WTC11 (cell line): ENCODE data around the gene ADM. TPM values are rescaled to one million over a fixed set of nuclear protein-coding genes. Genes with fewer than 3 reads are reported as not detected.

Source experiments
- ATAC-seq: fragments of 200-7000 bp; cut with Tn5 transposase; 2 replicates; pipeline ENCODE4 v1.10.0; 2021; ENCODE audit warnings: mild to moderate bottlenecking, moderate library complexity
- CTCF ChIA-PET: fragments of 300-600 bp; sonication (Branson Sonifier 250); formaldehyde crosslinking; loops from one replicate; lab custom pipeline; 2021; ENCODE audit warnings: antibody characterized with exemption; lab: Charles Lee
- POLR2A ChIA-PET: fragments of 350-600 bp; sonication (Branson Sonifier 250); formaldehyde crosslinking; loops from one replicate; lab custom pipeline; 2021; ENCODE audit warnings: antibody characterized with exemption; lab: Charles Lee
- DNase-seq: peaks from one replicate; pipeline ENCODE4 v3.0.0; 2021; ENCODE audit warnings: low spot score
- H3K27ac Mint-ChIP-seq: 2 replicates; pipeline ENCODE4 v1.8.0; 2021; ENCODE audit warnings: mixed read lengths
- H3K27me3 Mint-ChIP-seq: 2 replicates; pipeline ENCODE4 v1.8.0; 2021; ENCODE audit warnings: low read depth, mild to moderate bottlenecking, moderate library complexity, mixed read lengths
- H3K36me3 Mint-ChIP-seq: 2 replicates; pipeline ENCODE4 v1.8.0; 2021; ENCODE audit warnings: mixed read lengths
- H3K4me1 Mint-ChIP-seq: 2 replicates; pipeline ENCODE4 v1.8.0; 2022; ENCODE audit warnings: mixed read lengths
- H3K4me3 Mint-ChIP-seq: 2 replicates; pipeline ENCODE4 v1.8.0; 2021; ENCODE audit warnings: mild to moderate bottlenecking, moderate library complexity, mixed read lengths
- H3K9me3 Mint-ChIP-seq: 2 replicates; pipeline ENCODE4 v1.8.0; 2021; ENCODE audit warnings: mixed read lengths
- ESRRA ChIP-seq: sonication (generic); formaldehyde crosslinking; IDR thresholded peaks from 2 replicates; pipeline ENCODE4 v1.8.1; 2022; ENCODE audit warnings: mild to moderate bottlenecking, missing genetic modification reagents, borderline replicate concordance
- FOXJ3 ChIP-seq: sonication (generic); formaldehyde crosslinking; IDR thresholded peaks from 2 replicates; pipeline ENCODE4 v1.9.0; 2021; ENCODE audit warnings: missing genetic modification reagents, mild to moderate bottlenecking, borderline replicate concordance
- FOXK1 ChIP-seq: sonication (generic); formaldehyde crosslinking; IDR thresholded peaks from 2 replicates; pipeline ENCODE4 v1.8.0; 2022; ENCODE audit warnings: mild to moderate bottlenecking, moderate library complexity, missing genetic modification reagents
- GABPB1 ChIP-seq: sonication (generic); formaldehyde crosslinking; IDR thresholded peaks from 2 replicates; pipeline ENCODE4 v1.8.1; 2023; ENCODE audit warnings: mild to moderate bottlenecking, missing genetic modification reagents
- JUN ChIP-seq: sonication (generic); formaldehyde crosslinking; IDR thresholded peaks from 2 replicates; pipeline ENCODE4 v1.8.0; 2023; ENCODE audit warnings: mild to moderate bottlenecking, missing genetic modification reagents
- NR2C2 ChIP-seq: sonication (generic); formaldehyde crosslinking; IDR thresholded peaks from 2 replicates; pipeline ENCODE4 v1.8.0; 2022; ENCODE audit warnings: mild to moderate bottlenecking, missing genetic modification reagents
- SP1 ChIP-seq: sonication (generic); formaldehyde crosslinking; conservative IDR thresholded peaks from 2 replicates; pipeline ENCODE4 v1.8.1; 2022; ENCODE audit warnings: missing genetic modification reagents
- TEAD4 ChIP-seq: sonication (generic); formaldehyde crosslinking; IDR thresholded peaks from 2 replicates; pipeline ENCODE4 v1.8.0; 2022; ENCODE audit warnings: mild to moderate bottlenecking, missing genetic modification reagents
- USF1 ChIP-seq: sonication (generic); formaldehyde crosslinking; IDR thresholded peaks from 2 replicates; pipeline ENCODE4 v1.8.0; 2022; ENCODE audit warnings: mild to moderate bottlenecking, missing genetic modification reagents
- ZBTB21 ChIP-seq: sonication (generic); formaldehyde crosslinking; IDR thresholded peaks from 2 replicates; pipeline ENCODE4 v1.8.1; 2023; ENCODE audit warnings: mild to moderate bottlenecking, missing genetic modification reagents, borderline replicate concordance
- ZNF281 ChIP-seq: sonication (generic); formaldehyde crosslinking; IDR thresholded peaks from 2 replicates; pipeline ENCODE4 v1.8.0; 2023; ENCODE audit warnings: mild to moderate bottlenecking, missing genetic modification reagents
- ZNF396 ChIP-seq: fragments of 250-450 bp; sonication (Bioruptor Pico); IDR thresholded peaks from 2 replicates; pipeline ENCODE4 v1.8.0; 2021; ENCODE audit warnings: mild to moderate bottlenecking, moderate library complexity, borderline replicate concordance
- ZNF423 ChIP-seq: fragments of 250-450 bp; sonication (Bioruptor Pico); IDR thresholded peaks from 2 replicates; pipeline ENCODE4 v2.1.2; 2022; ENCODE audit warnings: mild to moderate bottlenecking, moderate library complexity
- total RNA-seq: library from RNA; stranded (reverse); gene quantifications from 3 replicates; pipeline ENCODE4 v1.2.3, GENCODE V29; 2021
- TF ChIP-seq, protein P1 (sequence below): fragments of 250-450 bp; sonication (Bioruptor Pico); IDR thresholded peaks from 2 replicates; pipeline ENCODE4 v1.9.0; 2021; ENCODE audit warnings: mild to moderate bottlenecking, borderline replicate concordance
- TF ChIP-seq, protein P2 (sequence below): sonication (generic); formaldehyde crosslinking; IDR thresholded peaks from 2 replicates; pipeline ENCODE4 v1.8.1; 2022; ENCODE audit warnings: low read depth, missing genetic modification reagents, borderline replicate concordance
- TF ChIP-seq, protein P3 (sequence below): sonication (generic); formaldehyde crosslinking; IDR thresholded peaks from 2 replicates; pipeline ENCODE4 v1.8.1; 2023; ENCODE audit warnings: mild to moderate bottlenecking, missing genetic modification reagents, moderate library complexity

Gene ADM
- total RNA-seq, 1 experiment from 2014 or later: 18.7 TPM

- TF ChIP-seq, protein P1, sequence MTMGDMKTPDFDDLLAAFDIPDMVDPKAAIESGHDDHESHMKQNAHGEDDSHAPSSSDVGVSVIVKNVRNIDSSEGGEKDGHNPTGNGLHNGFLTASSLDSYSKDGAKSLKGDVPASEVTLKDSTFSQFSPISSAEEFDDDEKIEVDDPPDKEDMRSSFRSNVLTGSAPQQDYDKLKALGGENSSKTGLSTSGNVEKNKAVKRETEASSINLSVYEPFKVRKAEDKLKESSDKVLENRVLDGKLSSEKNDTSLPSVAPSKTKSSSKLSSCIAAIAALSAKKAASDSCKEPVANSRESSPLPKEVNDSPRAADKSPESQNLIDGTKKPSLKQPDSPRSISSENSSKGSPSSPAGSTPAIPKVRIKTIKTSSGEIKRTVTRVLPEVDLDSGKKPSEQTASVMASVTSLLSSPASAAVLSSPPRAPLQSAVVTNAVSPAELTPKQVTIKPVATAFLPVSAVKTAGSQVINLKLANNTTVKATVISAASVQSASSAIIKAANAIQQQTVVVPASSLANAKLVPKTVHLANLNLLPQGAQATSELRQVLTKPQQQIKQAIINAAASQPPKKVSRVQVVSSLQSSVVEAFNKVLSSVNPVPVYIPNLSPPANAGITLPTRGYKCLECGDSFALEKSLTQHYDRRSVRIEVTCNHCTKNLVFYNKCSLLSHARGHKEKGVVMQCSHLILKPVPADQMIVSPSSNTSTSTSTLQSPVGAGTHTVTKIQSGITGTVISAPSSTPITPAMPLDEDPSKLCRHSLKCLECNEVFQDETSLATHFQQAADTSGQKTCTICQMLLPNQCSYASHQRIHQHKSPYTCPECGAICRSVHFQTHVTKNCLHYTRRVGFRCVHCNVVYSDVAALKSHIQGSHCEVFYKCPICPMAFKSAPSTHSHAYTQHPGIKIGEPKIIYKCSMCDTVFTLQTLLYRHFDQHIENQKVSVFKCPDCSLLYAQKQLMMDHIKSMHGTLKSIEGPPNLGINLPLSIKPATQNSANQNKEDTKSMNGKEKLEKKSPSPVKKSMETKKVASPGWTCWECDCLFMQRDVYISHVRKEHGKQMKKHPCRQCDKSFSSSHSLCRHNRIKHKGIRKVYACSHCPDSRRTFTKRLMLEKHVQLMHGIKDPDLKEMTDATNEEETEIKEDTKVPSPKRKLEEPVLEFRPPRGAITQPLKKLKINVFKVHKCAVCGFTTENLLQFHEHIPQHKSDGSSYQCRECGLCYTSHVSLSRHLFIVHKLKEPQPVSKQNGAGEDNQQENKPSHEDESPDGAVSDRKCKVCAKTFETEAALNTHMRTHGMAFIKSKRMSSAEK: peak; percentile 82; the same call in 1 of the 2 replicates
- TF ChIP-seq ZNF396 (CRISPR knock-in tag) (no peak), NR2C2 (CRISPR knock-in tag) (no peak), ESRRA (CRISPR knock-in tag) (0 out of 2 replicates have a peak, but pooled peaks have one; percentile 29)
- TF ChIP-seq, all 79 proteins: peak for 2
- Mint-ChIP-seq H3K27me3 (no peaks in the 10 kb centered on the region; the same call in 1 of the 2 replicates), H3K36me3 (peaks cover 14% of the 10 kb centered on the region), H3K27ac (peak overlapping the region; percentile 100), H3K9me3 (peaks cover 13% of the 10 kb centered on the region), H3K4me3 (peak overlapping the region; percentile 55), H3K4me1 (peaks cover 67% of the 10 kb centered on the region)
- no peak for DNase-seq
- no peak for ATAC-seq
- ChIA-PET CTCF (interaction anchor here (1.5 to 3.2 kb wide), 4 partner anchors 15 to 46 kb away, joined by 5 to 42 read pairs (median 20); partner anchors contain the start of gene ADM), POLR2A (interaction anchor here (1.8 to 3.1 kb wide), 3 partner anchors 15 to 46 kb away, joined by 9 to 37 read pairs (median 15); partner anchors contain the start of gene ADM)
Observed at GRCh38 chr11:10351435-10351764, 46.5 kb downstream of the ADM start.

DNA sequence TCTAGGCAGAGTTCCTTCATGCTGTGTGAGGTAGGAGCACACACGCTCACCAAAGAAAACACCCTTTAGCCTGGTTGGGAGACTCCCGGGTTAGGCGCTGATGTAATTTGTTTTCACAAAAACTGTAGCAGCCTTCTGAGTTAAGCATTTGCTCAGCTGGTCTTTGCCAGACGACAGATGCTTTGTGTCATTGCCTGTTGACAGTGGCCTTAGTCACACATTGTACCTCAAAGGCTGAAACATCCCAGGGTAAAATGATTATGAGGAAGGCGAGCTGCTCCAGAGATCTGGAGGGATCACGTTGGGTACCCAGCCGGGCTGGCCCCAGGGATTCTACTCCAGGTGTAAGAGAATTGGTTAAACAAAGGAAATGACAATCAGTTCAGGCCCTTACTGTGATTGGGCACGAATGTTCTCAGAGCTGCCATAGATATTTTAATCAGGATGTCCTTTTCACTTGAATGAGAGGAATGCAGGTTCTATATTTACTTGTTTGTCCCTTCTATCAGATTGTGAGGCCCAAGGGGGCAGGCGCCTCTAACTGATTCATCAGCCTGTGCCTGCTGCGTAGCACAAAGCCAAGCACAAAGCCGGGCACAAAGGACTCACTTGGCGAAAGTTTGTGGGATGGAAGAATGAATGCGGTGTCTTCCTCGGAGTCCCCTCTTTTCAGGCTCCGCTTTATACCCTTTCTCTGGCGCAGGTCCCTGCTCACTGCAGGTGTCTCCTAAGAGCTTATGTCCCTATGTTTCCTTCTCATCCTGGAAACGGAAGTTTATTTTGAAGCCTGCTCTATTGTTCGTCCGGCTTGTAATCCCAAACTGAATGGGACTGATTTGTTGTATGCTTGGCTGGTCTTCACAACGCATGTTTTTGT is 47.1 kb downstream of the ADM start:
- H3K9me3 Mint-ChIP-seq: peaks cover 16% of the 10 kb centered on the region
- H3K4me1 Mint-ChIP-seq: peaks cover 68% of the 10 kb centered on the region
- no peaks in the 10 kb centered on the region; the same call in 1 of the 2 replicates for H3K27me3 Mint-ChIP-seq
- ChIA-PET POLR2A (interaction anchor here (1.8 to 3.1 kb wide), 3 partner anchors 15 to 47 kb away, joined by 9 to 37 read pairs (median 15); partner anchors contain the start of gene ADM), CTCF (interaction anchor here (0.7 to 3.2 kb wide), 7 partner anchors 15 to 585 kb away, joined by 3 to 42 read pairs (median 5); partner anchors contain the start of genes ADM and RNF141)
- DNase-seq (peak; percentile 84), ATAC-seq (peak; percentile 89)
- peak overlapping the region; percentile 100 for H3K27ac Mint-ChIP-seq
- H3K4me3 Mint-ChIP-seq: peak overlapping the region; percentile 55
- H3K36me3 Mint-ChIP-seq: peaks cover 16% of the 10 kb centered on the region
- TF ChIP-seq USF1 (CRISPR knock-in tag) (peak; percentile 64; the same call in 1 of the 2 replicates), SP1 (peak; percentile 29; the same call in 1 of the 2 replicates), TEAD4 (peak; percentile 73; the same call in 1 of the 2 replicates), JUN (CRISPR knock-in tag) (peak; percentile 70; the same call in 1 of the 2 replicates), FOXK1 (CRISPR knock-in tag) (peak; percentile 58), FOXJ3 (CRISPR knock-in tag) (no peak; the same call in 1 of the 2 replicates), GABPB1 (CRISPR knock-in tag) (peak; percentile 79), ZNF281 (0 out of 2 replicates have a peak, but pooled peaks have one; percentile 31), ZBTB21 (CRISPR knock-in tag) (peak; percentile 67; the same call in 1 of the 2 replicates), ZNF423 (CRISPR knock-in tag) (peak; percentile 99)
- TF ChIP-seq, protein P2, sequence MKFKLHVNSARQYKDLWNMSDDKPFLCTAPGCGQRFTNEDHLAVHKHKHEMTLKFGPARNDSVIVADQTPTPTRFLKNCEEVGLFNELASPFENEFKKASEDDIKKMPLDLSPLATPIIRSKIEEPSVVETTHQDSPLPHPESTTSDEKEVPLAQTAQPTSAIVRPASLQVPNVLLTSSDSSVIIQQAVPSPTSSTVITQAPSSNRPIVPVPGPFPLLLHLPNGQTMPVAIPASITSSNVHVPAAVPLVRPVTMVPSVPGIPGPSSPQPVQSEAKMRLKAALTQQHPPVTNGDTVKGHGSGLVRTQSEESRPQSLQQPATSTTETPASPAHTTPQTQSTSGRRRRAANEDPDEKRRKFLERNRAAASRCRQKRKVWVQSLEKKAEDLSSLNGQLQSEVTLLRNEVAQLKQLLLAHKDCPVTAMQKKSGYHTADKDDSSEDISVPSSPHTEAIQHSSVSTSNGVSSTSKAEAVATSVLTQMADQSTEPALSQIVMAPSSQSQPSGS: no peak
- TF ChIP-seq, protein P3, sequence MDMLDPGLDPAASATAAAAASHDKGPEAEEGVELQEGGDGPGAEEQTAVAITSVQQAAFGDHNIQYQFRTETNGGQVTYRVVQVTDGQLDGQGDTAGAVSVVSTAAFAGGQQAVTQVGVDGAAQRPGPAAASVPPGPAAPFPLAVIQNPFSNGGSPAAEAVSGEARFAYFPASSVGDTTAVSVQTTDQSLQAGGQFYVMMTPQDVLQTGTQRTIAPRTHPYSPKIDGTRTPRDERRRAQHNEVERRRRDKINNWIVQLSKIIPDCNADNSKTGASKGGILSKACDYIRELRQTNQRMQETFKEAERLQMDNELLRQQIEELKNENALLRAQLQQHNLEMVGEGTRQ (CRISPR knock-in tag): peak; percentile 43; the same call in 1 of the 2 replicates
- TF ChIP-seq, protein P1: 0 out of 2 replicates have a peak, but pooled peaks have one; percentile 42
